Stimulated activated CD4-positive, alpha-beta T cell treated with anti-CD3 and anti-CD28 coated beads, Interleukin-1b, Interleukin-23, amount 100 ng/mL, for 48 hours (primary cell): ENCODE data around the gene KANK4.

Source experiments
- DNase-seq: peaks from one replicate; pipeline ENCODE4 v3.0.0-alpha.2; 2020

The KANK4 gene

DNA sequence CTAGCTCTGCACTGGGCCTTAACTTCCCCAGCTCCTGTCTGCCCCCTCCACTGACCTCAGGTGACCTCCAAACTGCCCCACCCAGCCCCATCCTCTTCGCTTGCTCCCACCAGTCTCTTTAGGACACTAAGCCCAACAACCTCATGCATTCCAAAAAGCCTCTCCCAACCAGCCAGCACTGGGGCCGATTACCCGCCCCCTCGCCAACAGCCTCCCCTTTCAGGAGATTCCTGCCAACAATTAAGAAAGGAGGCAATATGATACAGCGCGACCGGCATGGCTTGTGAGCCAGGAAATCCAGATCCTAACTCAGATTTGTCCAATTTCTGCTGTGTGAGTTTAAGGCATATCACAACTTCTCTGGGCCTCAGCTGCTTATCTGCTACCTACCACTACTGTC lies 14.7 kb downstream of the KANK4 start:
- DNase-seq: no peak

DNA sequence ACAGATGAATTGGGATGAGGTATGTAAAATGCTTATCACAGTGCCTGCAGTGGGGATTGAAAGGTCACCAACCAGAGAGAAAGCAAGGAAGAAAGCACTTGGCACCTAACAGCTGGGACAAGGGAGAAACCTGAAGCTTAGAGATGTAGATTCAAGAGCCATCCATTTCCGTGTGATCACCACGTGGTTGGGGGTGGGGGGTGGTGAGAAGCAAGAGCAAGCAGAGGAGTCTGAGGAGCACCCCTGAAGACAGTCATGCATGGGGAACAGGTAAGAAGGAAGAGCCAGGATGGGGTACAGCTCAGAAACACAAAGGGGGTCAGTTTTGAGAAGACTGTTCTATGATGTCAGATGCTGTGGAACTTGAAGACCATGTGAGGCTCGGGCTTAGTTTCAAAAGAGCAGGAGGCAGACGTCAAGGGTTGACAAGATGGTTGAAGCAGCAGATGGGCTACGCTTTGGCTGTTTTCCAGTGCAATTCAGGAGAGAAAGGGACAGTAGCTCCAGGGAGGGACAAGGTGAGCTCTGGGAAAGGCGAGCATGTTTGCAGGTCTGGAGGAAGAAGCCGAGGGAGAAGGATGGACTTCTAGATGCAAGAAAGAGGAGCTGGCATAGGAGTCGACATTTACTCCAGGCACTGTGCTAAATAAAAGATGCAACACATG lies 17.4 kb downstream of the KANK4 start:
- DNase-seq: no peak

DNA sequence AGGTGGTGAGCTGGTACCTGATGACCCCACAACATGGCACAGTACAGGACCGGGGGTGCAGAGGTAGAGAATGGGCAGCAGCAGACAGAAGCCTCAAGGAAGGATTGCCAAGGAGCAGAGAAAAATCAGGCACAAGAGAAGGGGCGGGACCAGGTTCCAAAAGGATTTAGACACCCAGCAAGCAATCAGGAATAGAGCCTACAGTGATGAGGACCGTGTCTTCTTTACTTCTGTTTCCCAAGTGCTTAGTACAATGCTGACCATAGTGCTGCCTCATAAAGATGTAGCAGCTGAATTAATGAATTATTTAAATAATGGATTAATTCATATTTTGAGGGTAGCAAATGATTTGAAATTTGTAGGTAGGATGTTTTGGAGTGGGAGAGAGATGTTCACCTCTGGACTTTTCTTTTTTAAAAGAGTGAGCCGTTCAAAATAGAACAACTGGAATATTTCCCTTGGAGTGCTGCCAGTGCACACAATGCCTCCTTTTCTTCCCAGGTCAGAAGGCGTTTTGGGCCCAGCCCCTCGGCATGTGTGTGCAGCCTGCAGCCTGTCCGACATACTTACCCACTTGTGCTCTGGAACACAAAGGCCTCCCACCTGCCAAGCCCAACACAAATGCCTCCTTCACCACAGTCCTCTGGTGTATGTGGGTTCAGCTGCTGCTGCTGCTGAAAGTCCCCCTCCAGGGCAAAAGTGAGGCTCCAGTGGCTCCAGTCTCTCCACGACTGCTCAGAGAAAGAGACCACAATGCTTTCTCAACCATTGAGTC lies 19.6 kb downstream of the KANK4 start:
- no peak for DNase-seq

DNA sequence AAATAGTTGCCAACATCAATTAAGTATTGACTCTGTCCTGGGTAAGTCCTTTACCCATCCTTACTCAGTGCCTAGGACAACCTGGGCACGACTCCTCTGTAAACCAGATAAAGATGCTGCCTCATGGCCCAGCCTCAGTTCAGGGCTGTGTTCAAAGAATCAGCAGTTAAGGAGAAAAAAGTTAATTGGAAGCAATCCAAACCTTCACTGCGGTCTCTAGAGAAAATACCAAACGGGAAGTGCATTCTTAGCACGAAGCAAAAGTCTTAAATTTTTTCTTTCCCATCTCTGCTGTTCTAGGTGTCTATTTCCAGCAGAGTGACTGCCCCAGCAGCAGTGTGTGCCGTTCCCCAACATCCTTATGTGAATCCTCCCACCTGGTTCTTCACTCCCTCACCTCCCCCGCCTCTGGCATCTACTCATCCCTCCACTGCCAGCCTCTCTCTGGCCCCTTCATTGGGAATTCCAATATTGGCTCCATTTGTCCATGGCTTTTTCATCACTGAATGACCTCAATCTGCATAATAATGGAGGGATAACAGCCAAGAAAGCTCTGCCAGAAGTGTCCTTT lies 23.2 kb downstream of the KANK4 start:
- no peak for DNase-seq

DNA sequence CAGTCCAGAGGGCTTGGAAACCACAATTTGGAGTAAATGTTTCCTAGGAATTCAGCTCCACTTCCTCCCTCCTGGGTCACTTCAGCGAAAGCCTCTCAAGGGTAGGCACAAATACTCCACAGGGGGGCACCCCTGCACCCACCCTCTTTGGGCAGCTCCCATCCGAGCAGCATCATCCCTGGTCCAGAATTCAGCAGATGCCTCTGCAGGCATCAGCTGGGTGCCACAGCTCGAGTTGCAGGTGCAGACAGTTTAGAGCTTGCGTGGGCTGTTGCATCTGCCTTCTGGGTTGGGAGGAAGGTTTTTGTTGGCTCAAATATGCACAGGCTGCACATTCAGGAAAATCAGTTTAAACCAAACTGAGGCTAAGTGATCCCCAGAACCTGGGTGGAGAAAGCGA lies 25.0 kb downstream of the KANK4 start:
- DNase-seq: peak; percentile 3

DNA sequence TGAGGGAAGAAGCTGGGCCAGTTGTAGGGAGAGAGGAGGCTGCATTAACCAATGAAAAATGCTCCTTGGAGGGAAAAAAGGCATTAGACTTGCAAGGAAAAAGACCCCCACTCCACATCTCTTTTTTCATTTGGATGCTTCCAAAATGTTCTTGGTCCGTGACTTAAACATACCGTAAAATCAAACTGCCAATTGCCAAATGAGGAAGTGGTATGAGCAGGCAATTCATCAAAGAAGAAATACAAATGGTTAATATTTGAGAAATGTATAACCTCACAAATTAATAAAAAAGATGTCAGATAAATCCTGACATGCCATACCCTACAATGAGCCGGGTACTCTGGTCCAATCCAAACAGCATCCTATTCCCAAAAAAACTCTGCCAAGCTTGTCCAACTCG lies 30.6 kb downstream of the KANK4 start:
- DNase-seq: no peak

DNA sequence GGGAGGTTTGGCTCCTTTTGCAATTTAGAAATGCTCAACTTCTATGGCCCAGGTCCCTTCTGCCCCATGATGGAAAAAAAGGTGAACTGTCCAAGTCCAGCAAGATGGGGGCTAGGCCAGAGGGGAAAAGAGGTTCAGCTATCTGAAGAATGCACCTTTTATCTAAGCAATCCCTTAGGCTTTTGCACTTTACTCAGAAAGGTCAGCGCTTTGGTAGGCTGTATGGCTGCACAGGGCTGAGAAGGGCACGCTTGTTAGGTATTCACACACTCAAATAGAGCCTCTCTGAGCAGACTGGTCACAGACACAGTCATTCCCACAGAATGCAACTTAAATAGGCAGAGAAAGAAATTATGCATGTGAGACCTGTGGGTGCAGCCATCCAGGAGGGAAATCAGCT lies 31.0 kb downstream of the KANK4 start:
- DNase-seq: no peak

DNA sequence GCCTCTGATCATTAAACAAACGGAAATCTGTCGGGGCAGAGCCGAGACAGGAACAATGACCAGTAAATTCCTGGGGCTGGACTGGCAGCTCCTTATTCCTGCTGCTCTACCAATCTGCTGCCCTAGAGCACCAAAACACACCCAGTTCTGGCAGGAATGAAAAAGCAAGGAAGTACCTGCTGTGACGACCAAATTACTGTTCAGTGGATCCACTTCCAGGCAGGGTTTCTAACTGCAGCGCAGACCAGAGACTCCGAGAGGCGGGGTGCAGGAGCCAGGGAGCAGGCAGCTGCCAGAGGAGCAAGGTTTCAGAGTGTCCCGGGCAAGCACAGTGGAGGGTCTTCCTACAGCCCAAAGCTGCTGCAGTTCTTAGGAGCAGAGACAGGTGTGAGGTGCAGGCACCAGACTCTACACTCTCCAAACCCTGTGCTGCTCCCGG lies 32.4 kb downstream of the KANK4 start:
- no peak for DNase-seq

DNA sequence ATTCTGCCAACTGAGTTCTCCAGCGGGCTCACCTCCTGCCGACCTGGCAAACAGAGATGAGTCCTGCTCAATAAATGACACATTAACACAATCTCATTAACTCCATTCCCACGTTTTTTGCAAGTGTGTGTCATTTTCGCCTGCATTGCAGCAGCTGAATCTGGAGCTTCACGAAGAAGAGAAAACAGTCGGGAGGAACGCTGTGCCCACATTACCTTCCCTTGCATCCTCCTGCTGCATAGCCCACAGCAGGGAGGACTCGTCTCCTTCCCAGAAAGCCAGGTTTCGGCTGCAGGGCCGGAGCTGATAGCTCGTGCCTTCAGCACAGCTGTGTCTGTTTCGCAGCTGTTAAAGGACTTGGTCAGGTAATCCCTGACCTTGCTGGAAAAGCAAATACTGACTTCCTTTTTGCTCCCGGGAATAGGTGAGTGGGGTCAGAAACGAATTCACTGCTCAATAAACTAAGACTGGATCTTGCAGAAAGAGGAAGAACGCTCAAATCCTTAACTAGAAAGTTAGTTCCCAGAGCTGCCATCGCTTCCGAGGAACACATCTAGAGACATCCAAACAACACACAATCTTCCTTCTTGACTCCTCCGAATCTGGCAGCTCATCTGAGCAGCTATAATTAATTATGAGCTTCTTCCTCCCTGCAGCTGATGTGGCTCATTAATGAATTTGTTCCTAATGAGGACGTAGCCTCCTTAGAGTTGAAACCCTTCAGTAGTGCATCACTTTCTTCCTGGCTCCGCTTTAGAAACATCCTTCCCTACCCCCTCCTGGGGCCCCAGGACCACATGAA lies 33.0 kb downstream of the KANK4 start:
- DNase-seq: no peak

DNA sequence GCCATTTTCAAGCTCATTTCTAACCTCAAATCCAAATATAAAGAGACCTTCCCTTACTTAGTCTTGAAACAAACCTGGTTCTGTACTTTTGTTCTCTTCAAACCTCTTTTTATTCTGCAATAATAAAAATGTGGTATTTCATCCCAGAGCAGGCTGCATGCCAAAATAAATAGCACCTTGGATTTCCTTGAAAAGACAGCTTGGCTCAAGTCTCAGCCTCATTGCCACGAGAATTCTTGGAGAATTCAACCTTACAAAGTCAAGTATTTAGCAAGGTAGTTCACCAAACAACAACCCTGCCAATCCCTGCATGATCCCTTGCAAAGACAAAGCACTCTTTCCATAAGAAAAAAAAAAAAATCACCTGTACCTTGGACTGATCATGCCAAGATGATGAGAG lies 33.8 kb downstream of the KANK4 start:
- DNase-seq: no peak

DNA sequence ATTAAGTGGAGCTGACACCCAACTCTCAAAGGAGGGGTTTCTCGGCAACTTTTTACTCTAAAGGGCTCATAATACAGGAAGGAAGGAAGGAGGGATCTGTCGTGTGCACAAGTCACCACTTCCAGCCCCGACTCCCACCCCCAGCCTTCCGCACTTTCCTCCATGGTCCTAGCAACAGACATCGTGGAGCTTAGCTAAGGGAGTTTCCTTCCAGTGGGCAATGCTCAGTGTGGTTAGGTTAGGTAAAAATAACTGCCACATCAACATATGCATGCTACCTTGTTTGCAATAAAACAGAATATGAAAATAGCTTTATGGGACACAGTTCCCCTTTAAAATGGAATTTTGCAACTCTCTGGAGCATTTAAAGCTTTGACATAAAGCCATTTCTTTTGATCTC lies 35.2 kb downstream of the KANK4 start:
- no peak for DNase-seq

DNA sequence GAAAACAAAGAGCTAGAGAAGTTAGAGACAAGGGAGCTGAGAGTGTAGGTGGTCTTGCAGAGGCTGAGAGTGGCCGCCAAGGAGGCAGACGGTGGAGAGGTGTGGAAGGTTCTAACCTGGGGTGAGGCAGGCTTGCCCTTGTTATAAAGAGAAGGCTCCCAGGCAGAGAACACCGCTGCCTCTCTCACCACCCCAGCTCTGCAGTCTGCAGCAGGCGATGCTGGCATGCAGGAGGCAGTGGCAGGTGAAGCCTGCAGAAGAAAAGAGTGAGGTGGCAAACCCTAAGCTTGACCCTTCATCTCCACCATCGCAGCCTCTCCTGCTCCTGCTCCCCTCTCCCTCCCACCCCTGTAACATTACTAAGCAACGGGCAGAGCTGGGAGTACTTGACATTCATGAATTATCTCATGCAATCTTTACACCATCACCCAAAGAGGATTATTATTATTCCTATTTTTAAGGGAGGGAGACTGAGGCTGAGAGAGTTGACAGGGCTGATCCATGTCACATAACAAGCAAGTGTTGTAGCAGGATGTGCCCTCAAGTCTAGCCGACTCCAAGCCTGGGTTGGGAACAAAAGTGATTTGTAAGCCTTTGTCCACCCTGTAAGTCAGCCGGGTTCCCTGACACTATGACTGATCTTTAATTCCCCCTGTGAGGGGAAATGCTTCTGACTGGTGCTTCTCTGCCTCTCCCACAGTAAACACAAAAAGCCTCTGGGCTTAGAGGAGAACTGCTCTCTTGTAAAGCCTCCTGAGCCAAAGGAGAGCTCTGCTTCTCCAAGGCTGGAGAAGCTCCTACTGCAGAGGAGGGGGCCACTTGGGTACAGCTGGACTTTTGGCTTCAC lies 36.1 kb downstream of the KANK4 start:
- DNase-seq: no peak

DNA sequence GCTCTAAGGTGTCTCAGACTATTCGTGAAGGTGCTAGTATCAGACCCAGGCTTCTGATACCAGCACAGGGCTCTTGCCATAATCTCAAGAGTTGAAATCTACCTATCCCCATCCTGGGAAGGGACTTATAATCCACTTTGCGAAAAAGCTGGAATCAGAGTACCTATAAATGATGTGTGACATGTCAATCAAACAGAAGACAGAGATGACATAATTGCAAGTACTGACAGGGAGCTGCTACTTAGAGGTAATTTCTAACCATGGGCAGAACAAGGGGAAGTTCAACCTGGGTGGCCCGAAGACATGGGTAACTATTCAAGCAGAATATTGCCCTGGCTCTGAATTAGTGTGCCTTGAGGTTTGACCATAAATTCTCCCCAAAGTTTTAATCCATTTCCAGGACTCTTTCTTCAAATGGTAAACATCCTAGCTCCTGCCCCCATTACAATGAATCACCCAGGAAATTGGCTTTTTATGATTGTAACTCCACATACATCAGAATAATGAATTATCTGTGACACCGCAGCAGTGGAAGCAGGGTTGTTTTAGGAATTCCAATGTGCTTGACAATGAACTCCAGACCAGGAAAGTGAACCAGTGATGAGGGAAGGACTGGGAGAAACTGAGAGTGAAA lies 37.2 kb downstream of the KANK4 start:
- no peak for DNase-seq

DNA sequence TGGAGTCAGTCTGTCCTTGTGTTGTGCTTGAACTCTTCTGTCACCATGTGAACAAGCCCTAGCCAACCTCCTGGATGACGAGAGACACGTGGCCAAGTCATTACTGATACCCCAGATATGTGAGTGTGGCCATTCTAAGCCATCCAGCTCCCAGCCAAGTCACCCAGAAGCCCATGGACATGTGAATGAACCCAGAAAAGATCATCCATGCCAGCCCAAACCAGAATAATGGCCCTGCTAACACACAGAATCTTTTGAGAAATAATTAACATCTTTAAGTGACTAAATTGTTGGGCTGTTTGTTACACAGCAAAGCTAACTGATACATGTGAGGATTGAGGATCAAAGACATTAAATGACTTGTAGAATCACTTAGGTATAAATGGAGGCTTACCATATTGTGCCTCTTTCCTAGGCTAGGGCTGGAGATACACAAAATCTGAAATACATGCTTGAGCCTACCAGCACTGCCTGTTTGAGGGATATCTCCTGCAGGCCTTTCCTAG lies 38.2 kb downstream of the KANK4 start:
- DNase-seq: no peak

DNA sequence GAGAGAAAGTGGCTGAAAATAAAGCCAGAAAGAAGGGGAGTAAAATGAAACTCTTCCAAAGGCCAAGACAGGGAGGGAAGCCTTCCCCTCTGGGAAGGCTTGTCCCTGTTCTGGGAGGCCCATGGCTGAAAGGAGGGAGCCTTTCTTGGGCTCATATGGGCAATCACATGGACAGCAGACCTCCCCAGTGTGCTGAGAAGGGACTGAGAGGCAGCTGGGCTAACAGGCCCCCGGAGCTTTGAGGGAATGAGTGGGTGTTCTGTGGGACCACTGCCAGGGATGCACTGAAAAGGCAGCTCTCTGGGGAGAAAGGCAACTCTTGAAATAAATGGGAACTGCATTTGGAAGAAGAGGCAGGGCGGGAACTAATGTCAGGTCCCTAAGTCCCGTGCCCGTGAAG lies 39.1 kb downstream of the KANK4 start:
- DNase-seq: no peak

DNA sequence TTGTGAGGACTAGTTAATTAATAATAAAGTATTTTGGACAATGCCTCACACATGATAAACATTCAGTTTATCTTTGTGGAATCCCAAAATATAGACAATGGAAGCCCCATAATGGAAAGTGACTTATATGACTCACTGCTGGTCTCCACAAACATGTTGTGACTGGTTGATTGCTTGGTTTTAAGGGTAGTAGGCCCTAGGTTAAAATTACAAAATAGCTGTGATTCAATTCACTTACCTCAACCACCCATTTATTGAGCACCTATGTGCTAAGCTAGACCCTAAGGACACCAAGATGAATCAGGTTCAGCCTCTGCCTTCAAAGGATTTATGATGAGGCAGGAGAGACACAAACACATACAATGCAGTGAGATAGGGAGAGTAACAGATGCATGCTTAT lies 42.4 kb downstream of the KANK4 start:
- no peak for DNase-seq

DNA sequence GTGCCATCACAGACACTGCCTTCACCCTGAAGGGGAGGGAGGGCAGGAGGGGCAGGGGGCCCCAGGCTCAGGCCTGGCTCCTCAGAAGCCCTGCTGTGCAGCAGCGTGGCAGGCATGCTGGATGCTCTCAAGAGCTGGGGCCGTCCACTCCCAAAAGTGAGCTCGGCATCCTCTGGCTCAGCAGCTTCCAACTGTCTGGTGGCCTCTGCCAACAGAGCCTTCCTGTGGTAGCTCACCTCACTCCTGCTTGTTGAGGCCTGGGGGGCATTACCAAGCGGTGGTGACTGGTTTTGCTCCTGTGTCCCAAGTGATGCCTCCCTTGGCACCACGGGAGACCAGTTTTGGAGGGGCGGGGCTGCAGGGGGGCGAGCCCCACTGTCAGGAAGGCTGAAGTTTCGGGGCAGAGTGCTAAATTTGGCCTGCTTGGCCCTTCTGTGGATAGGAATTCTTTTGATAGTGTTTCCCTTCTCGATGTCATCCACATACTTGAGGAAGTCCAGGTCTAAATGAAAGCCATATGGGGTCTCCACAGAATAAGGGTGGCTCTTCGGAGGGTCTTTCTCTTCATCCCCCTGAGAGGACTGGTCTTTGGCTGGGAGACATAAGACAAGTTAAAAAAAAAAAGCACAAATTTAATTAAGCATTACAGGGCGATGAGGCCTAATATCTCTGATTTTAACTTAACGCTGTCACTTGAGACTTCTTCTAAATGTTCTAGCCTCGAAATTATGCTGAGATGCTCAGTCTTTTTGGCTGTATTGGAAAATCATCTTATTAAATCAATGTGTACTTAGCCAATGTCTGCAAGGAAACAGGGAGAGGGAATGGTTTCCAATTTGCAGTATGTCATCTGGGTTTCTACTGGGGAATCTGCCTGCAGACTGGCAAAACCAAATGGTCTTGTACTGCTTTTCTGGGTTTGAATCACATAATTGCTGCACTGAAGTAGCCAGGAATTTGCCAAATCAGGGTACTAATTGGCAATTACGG lies 44.4 kb downstream of the KANK4 start:
- DNase-seq: no peak

DNA sequence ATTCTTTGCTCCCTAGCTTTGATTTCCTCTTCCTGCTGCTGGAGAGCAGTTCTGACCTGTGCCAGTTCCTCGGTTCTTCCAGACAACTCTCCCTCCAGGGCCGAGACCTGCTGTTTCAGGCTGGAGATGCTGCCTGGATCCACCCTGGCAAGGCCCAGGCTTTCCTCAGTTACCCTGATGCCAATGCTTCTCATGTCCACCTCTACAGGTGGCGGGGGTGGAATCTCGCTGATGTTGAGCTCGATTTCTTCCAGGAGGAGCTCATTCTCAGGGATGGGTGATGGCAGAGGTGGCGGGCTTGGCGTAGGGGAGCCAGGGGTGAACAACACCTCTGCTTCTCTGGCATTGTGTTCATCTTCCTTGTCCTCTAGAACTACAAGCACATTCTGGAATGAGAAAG lies 45.3 kb downstream of the KANK4 start:
- no peak for DNase-seq

DNA sequence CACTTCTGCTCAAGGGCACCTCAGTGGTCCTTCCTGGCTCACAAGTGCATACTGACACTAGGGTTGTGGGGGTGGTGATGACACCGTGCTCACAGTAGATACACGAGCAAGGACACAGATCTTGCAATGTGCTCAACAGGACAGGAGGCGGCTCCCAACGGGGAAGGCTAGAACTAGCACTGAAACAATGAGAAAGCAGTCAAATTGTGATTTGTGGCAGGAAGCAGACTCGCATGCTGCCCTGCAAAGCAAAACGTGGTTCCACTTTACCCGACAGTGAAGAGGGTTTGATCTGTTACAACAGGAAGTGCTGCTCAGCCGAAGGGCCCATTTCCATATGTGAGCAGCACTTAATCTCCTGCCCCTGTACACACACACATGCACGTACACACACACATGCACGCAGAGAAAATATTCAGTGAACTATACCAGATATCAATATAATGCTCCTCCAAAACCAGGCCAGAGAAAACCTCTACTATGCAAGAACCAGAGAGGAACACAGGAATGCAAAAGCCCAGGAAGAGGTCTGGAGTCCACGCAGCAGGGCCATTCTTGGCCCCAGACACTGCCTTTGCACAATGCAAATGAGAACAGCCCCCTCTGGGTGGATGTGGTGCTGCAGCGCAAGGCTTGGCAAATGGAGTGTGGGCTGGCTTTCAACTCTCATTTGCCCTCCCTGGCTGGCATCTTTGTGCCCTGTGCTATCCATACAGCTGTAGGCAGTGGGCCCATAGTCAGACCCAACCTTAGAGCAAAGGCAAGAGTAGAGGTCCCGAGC lies 47.1 kb downstream of the KANK4 start:
- peak; percentile 62 for DNase-seq

DNA sequence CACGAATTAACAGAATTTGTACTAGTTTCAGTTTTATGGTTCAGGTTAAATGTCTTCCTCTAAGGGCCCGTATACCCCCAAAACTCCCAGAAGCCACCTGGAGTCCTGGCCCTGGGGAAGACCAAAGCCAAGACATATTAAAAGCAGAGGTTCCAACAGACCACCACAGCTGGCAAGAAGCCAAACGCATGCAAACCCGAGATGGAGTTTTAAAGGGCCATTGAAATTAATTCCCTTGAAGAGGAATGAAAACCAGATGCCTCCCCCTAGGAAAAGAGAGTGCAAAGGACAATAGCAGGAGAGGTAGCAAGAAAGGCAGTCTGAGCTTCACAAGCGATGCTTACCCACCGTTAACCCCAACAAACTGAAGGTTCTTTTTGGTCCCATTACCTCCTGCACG lies 48.1 kb downstream of the KANK4 start:
- no peak for DNase-seq
